K562 (cell line): ENCODE measurements around the gene CCL2. TPM values are rescaled to one million over a fixed set of nuclear protein-coding genes. Genes with fewer than 3 reads are reported as not detected.

ENCODE experiments used
- ATAC-seq: fragments of 200-7000 bp; cut with Tn5 transposase; 3 replicates; pipeline ENCODE4 v1.9.1; 2020; ENCODE audit warnings: moderate library complexity
- BruUV-seq: library from RNA; stranded (reverse); fragments of 400-500 nt; replicated peaks from 2 replicates; lab custom pipeline; 2021; lab: Mats Ljungman, UMichigan
- CTCF ChIA-PET: fragments of 300-600 bp; formaldehyde crosslinking; extraction: SDS; loops from one replicate; lab custom pipeline; 2021; ENCODE audit warnings: low intra/inter-chr PET ratio; lab: Yijun Ruan, JAX
- POLR2A ChIA-PET: fragments of 300-600, 350-650 bp; sonication (Branson Sonifier 250); formaldehyde crosslinking; extraction: SDS; loops from one replicate; lab custom pipeline; 2021; ENCODE audit warnings: antibody characterized with exemption, inconsistent platforms; lab: Yijun Ruan, JAX
- DNase-seq, 4 experiments: peaks; one replicate each; pipeline versions ENCODE4 v3.0.0 to v3.0.0-alpha.2; 2011 to 2018; ENCODE audit warnings: low spot score in 3 of 4, mixed read lengths in 3 of 4; ENCODE audit errors: extremely low read depth in 1 of 4
- FAIRE-seq: peaks from 2 replicates; lab custom pipeline; 2011; peaks lifted over from hg19 to GRCh38; lab: Jason Lieb, UNC
- H2AFZ ChIP-seq: 2 replicates; pipeline ENCODE4 v1.6.0; 2011; ENCODE audit warnings: low read depth, low read length, control low read depth, inconsistent platforms
- H3K27ac ChIP-seq: fragments of 200-600 bp; 3 replicates; pipeline ENCODE4 v1.8.0; 2011; ENCODE audit warnings: low read depth, mild to moderate bottlenecking, control low read depth, inconsistent platforms, low read length, moderate library complexity, mixed read lengths; ENCODE audit errors: extremely low read depth
- H3K27me3 ChIP-seq, 2 experiments: fragments of 300-600 bp in 1 of 2; 2 replicates in 1 of 2; 3 replicates in 1 of 2; pipeline versions ENCODE4 v1.6.0 to v1.8.0; 2011; ENCODE audit warnings: inconsistent platforms in 2 of 2, low read length in 2 of 2, mild to moderate bottlenecking in 1 of 2, mixed read lengths in 1 of 2, moderate library complexity in 1 of 2; ENCODE audit not compliant: control insufficient read depth in 2 of 2, insufficient read depth in 2 of 2
- H3K36me3 ChIP-seq: fragments of 300-600 bp; 3 replicates; pipeline ENCODE4 v1.8.0; 2011; ENCODE audit warnings: mild to moderate bottlenecking, low read length, inconsistent platforms; ENCODE audit not compliant: control insufficient read depth, insufficient read depth
- H3K4me1 ChIP-seq, 2 experiments: fragments of 200-600 bp in 1 of 2; replicated peaks in 1 of 2; 2 replicates in 1 of 2; 3 replicates in 1 of 2; pipeline versions ENCODE4 v1.5.1 to v1.8.0; 2011; ENCODE audit warnings: inconsistent platforms in 2 of 2, low read length in 2 of 2, mild to moderate bottlenecking in 1 of 2, mixed read lengths in 1 of 2, moderate library complexity in 1 of 2; ENCODE audit not compliant: control insufficient read depth in 2 of 2, insufficient read depth in 2 of 2
- H3K4me2 ChIP-seq: 2 replicates; pipeline ENCODE4 v1.6.1; 2011; ENCODE audit warnings: low read length, control low read depth, inconsistent platforms, mixed read lengths; ENCODE audit not compliant: insufficient read depth
- H3K4me3 ChIP-seq: fragments of 200-600 bp; sonication (generic), shearing (Covaris generic); 2 replicates; pipeline ENCODE4 v1.5.1; 2016; ENCODE audit warnings: control low read depth, inconsistent platforms
- H3K79me2 ChIP-seq: fragments of 200-600 bp; 3 replicates; pipeline ENCODE4 v1.8.0; 2011; ENCODE audit warnings: low read length, inconsistent platforms; ENCODE audit not compliant: control insufficient read depth, insufficient read depth
- H3K9ac ChIP-seq, 2 experiments: 2 replicates each; pipeline versions ENCODE4 v1.6.0 to v1.6.1; 2011; ENCODE audit warnings: low read depth in 2 of 2, low read length in 2 of 2, control low read depth in 1 of 2, inconsistent platforms in 1 of 2, mild to moderate bottlenecking in 1 of 2, mixed read lengths in 1 of 2; ENCODE audit not compliant: insufficient read depth in 1 of 2
- H3K9me1 ChIP-seq: one replicate; pipeline ENCODE4 v1.6.0; 2011; ENCODE audit warnings: inconsistent platforms, mild to moderate bottlenecking, low read length, moderate library complexity; ENCODE audit not compliant: control insufficient read depth, insufficient read depth
- H3K9me3 ChIP-seq: replicated peaks from 2 replicates; pipeline ENCODE4 v1.5.1; 2011; ENCODE audit warnings: low read depth, low read length, inconsistent platforms; ENCODE audit not compliant: control insufficient read depth, insufficient read depth
- H4K20me1 ChIP-seq: replicated peaks from 2 replicates; pipeline ENCODE4 v1.6.1; 2011; ENCODE audit warnings: low read length, inconsistent platforms, mixed read lengths; ENCODE audit not compliant: control insufficient read depth, insufficient read depth
- ETV6 ChIP-seq, 3 experiments: fragments of 150-350 bp in 1 of 3; sonication (generic) in 1 of 3; formaldehyde crosslinking in 1 of 3; IDR thresholded peaks; 2 replicates each; pipeline versions ENCODE4 v1.6.1 to v1.8.0; 2014 to 2022; ENCODE audit warnings: borderline replicate concordance in 2 of 3, low read depth in 2 of 3, antibody characterized with exemption in 1 of 3, low read length in 1 of 3, mild to moderate bottlenecking in 1 of 3, missing genetic modification reagents in 1 of 3
- JUN ChIP-seq, 2 experiments: sonication (generic) in 1 of 2; formaldehyde crosslinking in 1 of 2; IDR thresholded peaks; 2 replicates each; pipeline versions ENCODE4 v1.6.1 to v1.8.0; 2012 to 2022; ENCODE audit warnings: borderline replicate concordance in 2 of 2, mild to moderate bottlenecking in 2 of 2, improper control_type of control experiment in 1 of 2, low read depth in 1 of 2, low read length in 1 of 2, missing genetic modification reagents in 1 of 2
- JUND ChIP-seq, 2 experiments: IDR thresholded peaks; 2 replicates in 1 of 2; 3 replicates in 1 of 2; pipeline ENCODE4 v1.6.1; 2011; ENCODE audit warnings: borderline replicate concordance in 2 of 2, low read depth in 2 of 2, low read length in 2 of 2, improper control_type of control experiment in 1 of 2, missing biosample characterization in 1 of 2, missing genetic modification characterization in 1 of 2, missing genetic modification reagents in 1 of 2
- MAFK ChIP-seq: IDR thresholded peaks from 2 replicates; pipeline ENCODE4 v1.6.1; 2011; ENCODE audit warnings: low read length, improper control_type of control experiment
- NFIC ChIP-seq: fragments of 450-650 bp; IDR thresholded peaks from 2 replicates; pipeline ENCODE4 v1.6.1; 2017; ENCODE audit warnings: mild to moderate bottlenecking, inconsistent platforms
- THRAP3 ChIP-seq: fragments of 450-650 bp; IDR thresholded peaks from 2 replicates; pipeline ENCODE4 v1.6.1; 2016; ENCODE audit warnings: mild to moderate bottlenecking, inconsistent platforms, borderline replicate concordance
- ZKSCAN1 ChIP-seq: fragments of 150-350 bp; IDR thresholded peaks from 2 replicates; pipeline ENCODE4 v1.6.1; 2016; ENCODE audit warnings: low read depth, low read length
- ZNF766 ChIP-seq: fragments of 200-800 bp; sonication (Bioruptor generic); conservative IDR thresholded peaks from 2 replicates; pipeline ENCODE4 v1.6.1; 2016; ENCODE audit warnings: missing genetic modification characterization, missing compliant biosample characterization
- ZNF77 ChIP-seq: fragments of 250-450 bp; sonication (Bioruptor Pico); IDR thresholded peaks from 2 replicates; pipeline ENCODE4 v1.5.0; 2020
- WGBS: fragments of 100-300 bp; shearing (Covaris generic); methylation state at CpG from one replicate; pipeline ENCODE4 v1.1.6; 2016; ENCODE audit warnings: low coverage, mixed read lengths; ENCODE audit not compliant: insufficient coverage; ENCODE audit errors: missing lambda C conversion rate; 5-methylcytosine and 5-hydroxymethylcytosine counted together
- in situ Hi-C: fragments of 300-500 bp; cut with MboI; formaldehyde crosslinking; loops from 4 replicates; pipeline ENCODE4 v1.15.0; 2018; ENCODE audit warnings: inconsistent platforms, mixed read lengths
- intact Hi-C: fragments of 100-400 bp; cut with micrococcal nuclease; formaldehyde crosslinking; loops from 2 replicates; pipeline ENCODE4 v1.14.2; 2022
- polyA plus RNA-seq, 8 experiments: library from polyadenylated mRNA; depleted of rRNA in 4 of 8; stranded (reverse) in 5 of 8; unstranded in 3 of 8; fragments of >200 nt; fragmentation: Nextera tagmentation in 2 of 8; fragmentation: Illumina TruSeq in 1 of 8; extraction: Ambion mirVana in 2 of 8; extraction: Trizol in 1 of 8; gene quantifications; 2 replicates each; pipeline versions ENCODE4 v1.2.1 to v1.2.3, GENCODE V29; 2011 to 2014; ENCODE audit warnings: inconsistent platforms in 1 of 8, missing spikeins in 1 of 8
- total RNA-seq, 7 experiments: library from RNA; depleted of rRNA in 6 of 7; stranded (reverse); fragments of >200 nt in 6 of 7; fragmentation: Illumina TruSeq in 2 of 7; extraction: Trizol in 2 of 7; gene quantifications; 2 replicates each; pipeline versions ENCODE4 v1.2.1 to v1.2.3, GENCODE V29; 2011 to 2021; ENCODE audit warnings: low replicate concordance in 1 of 7
- TF ChIP-seq, protein P1 (sequence below): sonication (generic); formaldehyde crosslinking; IDR thresholded peaks from 2 replicates; pipeline ENCODE4 v1.8.0; 2022; ENCODE audit warnings: mild to moderate bottlenecking, missing genetic modification reagents, borderline replicate concordance
- TF ChIP-seq, protein P2 (sequence below): fragments of 150-350 bp; IDR thresholded peaks from 2 replicates; pipeline ENCODE4 v1.6.1; 2014; ENCODE audit warnings: low read depth, mild to moderate bottlenecking, low read length, borderline replicate concordance
- TF ChIP-seq, protein P3 (sequence below): IDR thresholded peaks from 3 replicates; pipeline ENCODE4 v1.6.1; 2011; ENCODE audit warnings: borderline replicate concordance, mild to moderate bottlenecking, moderate library complexity; ENCODE audit not compliant: insufficient read length; ENCODE audit errors: extremely low read depth

The CCL2 gene
- total and polyA plus RNA-seq, 9 of the 15 experiments (the other 6 are each of a cell fraction or from before 2014, with no cell fraction given): 0.54 to 5.4 (median 0.88) TPM

DNA sequence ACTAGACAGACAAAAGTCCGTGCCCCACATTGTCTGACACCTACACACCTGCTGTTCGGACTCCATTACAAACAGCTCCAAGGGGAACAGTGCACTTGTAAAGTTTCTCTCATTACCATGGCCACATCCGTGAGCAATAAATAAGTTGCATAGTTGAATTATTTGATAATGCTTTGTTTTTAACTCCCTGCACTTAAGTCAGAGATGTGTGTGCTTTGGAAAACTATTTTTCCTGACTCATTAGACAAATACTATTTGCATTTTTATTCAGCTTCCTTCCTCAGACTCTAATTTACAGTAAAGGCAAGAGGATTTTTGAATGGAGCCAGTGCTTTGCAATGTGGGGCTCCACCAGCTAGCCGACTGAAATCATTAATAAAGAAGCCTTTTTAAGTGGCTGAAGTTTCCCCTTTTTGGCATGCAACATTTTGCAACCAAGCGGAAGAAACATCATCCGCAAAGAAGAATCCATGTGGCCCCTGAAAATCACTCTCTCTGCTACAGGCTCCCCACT, 6.5 kb upstream of the CCL2 start:
- intact Hi-C loops (no loop called here), in situ Hi-C loops (no loop called here)
- no peaks in the 10 kb centered on the region for H3K36me3 ChIP-seq
- no peak overlapping the region for H3K27ac ChIP-seq
- H3K4me1 ChIP-seq: peaks cover 7% of the 10 kb centered on the region in 2 experiments; a peak in 3 of 5 replicates
- ATAC-seq: no peak
- CTCF ChIA-PET: no interaction called here
- H3K4me2 ChIP-seq: no peak overlapping the region
- no peak for FAIRE-seq
- H3K9ac ChIP-seq: no peak overlapping the region
- H3K4me3 ChIP-seq: no peak overlapping the region
- no peaks in the 10 kb centered on the region for H3K79me2 ChIP-seq
- DNase-seq: no peak
- WGBS: 4% methylated on average over 6 of the region's 6 CpGs
- H3K9me1 ChIP-seq: no peaks in the 10 kb centered on the region
- H3K9me3 ChIP-seq: no peaks in the 10 kb centered on the region
- POLR2A ChIA-PET: no interaction called here
- H3K27me3 ChIP-seq: peaks cover 0 to 3% of the 10 kb centered on the region in 2 experiments; a peak in 3 of 5 replicates
- no peak overlapping the region for H2AFZ ChIP-seq
- no peaks in the 10 kb centered on the region; the same call in 1 of the 2 replicates for H4K20me1 ChIP-seq
- BruUV-seq: no TSS peak
- TF ChIP-seq NFIC (no peak), ZNF77 (CRISPR knock-in tag) (no peak), ZNF766 (CRISPR knock-in tag) (no peak), JUN (IDR thresholded peaks at IDR 0.05; ENCODE audit: borderline replicate concordance, low read depth, low read length) (no peak), JUN (CRISPR knock-in tag; IDR thresholded peaks at IDR 0.05; ENCODE audit: borderline replicate concordance) (no peak), THRAP3 (no peak), ZKSCAN1 (no peak), MAFK (no peak), JUND (IDR thresholded peaks at IDR 0.05; ENCODE audit: borderline replicate concordance, low read depth, low read length) (no peak), JUND (tag; IDR thresholded peaks at IDR 0.05; ENCODE audit: borderline replicate concordance, low read depth, low read length) (no peak), ETV6 (IDR thresholded peaks at IDR 0.05; ENCODE audit: borderline replicate concordance in 1 of 2, low read depth in 2 of 2, low read length in 1 of 2) (no peak), ETV6 (CRISPR knock-in tag; IDR thresholded peaks at IDR 0.05; ENCODE audit: borderline replicate concordance) (no peak)
- TF ChIP-seq, protein P1, sequence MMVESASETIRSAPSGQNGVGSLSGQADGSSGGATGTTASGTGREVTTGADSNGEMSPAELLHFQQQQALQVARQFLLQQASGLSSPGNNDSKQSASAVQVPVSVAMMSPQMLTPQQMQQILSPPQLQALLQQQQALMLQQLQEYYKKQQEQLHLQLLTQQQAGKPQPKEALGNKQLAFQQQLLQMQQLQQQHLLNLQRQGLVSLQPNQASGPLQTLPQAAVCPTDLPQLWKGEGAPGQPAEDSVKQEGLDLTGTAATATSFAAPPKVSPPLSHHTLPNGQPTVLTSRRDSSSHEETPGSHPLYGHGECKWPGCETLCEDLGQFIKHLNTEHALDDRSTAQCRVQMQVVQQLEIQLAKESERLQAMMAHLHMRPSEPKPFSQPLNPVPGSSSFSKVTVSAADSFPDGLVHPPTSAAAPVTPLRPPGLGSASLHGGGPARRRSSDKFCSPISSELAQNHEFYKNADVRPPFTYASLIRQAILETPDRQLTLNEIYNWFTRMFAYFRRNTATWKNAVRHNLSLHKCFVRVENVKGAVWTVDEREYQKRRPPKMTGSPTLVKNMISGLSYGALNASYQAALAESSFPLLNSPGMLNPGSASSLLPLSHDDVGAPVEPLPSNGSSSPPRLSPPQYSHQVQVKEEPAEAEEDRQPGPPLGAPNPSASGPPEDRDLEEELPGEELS (CRISPR knock-in tag): no peak
- TF ChIP-seq, protein P2, sequence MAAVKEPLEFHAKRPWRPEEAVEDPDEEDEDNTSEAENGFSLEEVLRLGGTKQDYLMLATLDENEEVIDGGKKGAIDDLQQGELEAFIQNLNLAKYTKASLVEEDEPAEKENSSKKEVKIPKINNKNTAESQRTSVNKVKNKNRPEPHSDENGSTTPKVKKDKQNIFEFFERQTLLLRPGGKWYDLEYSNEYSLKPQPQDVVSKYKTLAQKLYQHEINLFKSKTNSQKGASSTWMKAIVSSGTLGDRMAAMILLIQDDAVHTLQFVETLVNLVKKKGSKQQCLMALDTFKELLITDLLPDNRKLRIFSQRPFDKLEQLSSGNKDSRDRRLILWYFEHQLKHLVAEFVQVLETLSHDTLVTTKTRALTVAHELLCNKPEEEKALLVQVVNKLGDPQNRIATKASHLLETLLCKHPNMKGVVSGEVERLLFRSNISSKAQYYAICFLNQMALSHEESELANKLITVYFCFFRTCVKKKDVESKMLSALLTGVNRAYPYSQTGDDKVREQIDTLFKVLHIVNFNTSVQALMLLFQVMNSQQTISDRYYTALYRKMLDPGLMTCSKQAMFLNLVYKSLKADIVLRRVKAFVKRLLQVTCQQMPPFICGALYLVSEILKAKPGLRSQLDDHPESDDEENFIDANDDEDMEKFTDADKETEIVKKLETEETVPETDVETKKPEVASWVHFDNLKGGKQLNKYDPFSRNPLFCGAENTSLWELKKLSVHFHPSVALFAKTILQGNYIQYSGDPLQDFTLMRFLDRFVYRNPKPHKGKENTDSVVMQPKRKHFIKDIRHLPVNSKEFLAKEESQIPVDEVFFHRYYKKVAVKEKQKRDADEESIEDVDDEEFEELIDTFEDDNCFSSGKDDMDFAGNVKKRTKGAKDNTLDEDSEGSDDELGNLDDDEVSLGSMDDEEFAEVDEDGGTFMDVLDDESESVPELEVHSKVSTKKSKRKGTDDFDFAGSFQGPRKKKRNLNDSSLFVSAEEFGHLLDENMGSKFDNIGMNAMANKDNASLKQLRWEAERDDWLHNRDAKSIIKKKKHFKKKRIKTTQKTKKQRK: no peak
- TF ChIP-seq, protein P3, sequence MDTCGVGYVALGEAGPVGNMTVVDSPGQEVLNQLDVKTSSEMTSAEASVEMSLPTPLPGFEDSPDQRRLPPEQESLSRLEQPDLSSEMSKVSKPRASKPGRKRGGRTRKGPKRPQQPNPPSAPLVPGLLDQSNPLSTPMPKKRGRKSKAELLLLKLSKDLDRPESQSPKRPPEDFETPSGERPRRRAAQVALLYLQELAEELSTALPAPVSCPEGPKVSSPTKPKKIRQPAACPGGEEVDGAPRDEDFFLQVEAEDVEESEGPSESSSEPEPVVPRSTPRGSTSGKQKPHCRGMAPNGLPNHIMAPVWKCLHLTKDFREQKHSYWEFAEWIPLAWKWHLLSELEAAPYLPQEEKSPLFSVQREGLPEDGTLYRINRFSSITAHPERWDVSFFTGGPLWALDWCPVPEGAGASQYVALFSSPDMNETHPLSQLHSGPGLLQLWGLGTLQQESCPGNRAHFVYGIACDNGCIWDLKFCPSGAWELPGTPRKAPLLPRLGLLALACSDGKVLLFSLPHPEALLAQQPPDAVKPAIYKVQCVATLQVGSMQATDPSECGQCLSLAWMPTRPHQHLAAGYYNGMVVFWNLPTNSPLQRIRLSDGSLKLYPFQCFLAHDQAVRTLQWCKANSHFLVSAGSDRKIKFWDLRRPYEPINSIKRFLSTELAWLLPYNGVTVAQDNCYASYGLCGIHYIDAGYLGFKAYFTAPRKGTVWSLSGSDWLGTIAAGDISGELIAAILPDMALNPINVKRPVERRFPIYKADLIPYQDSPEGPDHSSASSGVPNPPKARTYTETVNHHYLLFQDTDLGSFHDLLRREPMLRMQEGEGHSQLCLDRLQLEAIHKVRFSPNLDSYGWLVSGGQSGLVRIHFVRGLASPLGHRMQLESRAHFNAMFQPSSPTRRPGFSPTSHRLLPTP: no peak
